K562 treated with DMSO at 1 percent for 24 hours (cell line): ENCODE data around the gene GNB3. TPM values are rescaled to one million over a fixed set of nuclear protein-coding genes. Genes with fewer than 3 reads are reported as not detected.

Experiments
- total RNA-seq: library from RNA; unstranded; fragments of 300-600 nt; gene quantifications from 2 replicates; pipeline ENCODE4 v1.2.3, GENCODE V29; 2022; ENCODE audit warnings: low read depth; ENCODE audit not compliant: insufficient read depth

Gene GNB3
- total RNA-seq = 1.3 and 1.7 TPM in 2 replicates

GRCh38 chr12:6840761-6841515, at the start of gene GNB3:
TSS of gene GNB3 (plus strand) at chr12:6840925. CDS start at chr12:6841288, 363 bp downstream.

DNA sequence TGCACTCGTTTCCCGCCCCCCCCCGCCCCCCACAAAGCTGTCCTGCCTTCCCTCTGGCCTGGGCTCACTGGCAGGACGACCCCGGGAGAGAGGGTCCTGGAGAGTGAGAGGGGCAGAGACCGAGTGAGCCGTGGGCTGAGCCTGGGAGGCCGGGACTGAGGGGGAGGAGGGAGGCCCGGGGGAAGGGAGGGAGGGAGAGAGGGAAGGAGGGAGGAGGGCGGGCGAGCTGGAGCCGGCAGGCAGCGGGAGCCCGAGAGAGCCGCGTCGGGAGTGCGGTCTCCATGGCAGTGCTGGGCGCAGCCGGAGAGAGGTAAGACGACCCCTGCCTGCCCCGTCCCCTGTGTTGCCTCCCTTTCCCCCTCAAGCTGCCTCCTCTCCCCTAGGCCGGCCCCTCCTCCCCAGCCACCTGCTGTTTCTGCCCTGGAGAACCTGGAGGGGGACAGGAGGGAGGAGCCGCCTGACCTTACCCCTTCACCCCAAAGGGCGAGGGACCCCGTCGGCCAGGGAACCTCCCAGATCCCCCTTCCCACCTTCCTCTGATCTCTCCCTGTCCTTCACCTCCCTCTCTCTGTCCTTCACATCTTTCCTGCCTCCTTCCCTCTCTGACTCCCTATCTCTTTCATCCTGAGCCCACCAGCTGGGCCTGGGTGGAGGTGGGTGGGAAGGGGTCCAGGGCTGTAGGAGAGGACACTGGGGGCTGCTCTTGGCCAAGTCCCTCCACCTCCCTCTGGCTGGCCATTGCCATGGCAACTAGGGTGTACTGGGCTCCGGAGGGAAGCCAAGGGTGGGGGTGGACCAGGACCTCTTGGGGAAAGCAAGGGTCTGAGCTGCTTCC, 18.9 kb upstream of the GNB3 start, which contains the start of gene GPR162:
TSS of gene GPR162 (plus strand) at position 231 of the 835 bp plus-strand sequence. CDS start 2,078 bp downstream, outside the sequence.

GRCh38 chr12:6827982-6828780, 12.5 kb upstream of the GNB3 start, which contains the start of gene P3H3:
TSS of gene P3H3 (plus strand) at chr12:6828407. CDS start at chr12:6828441, 34 bp downstream.

GRCh38 chr12:6851153-6851920, 10.6 kb downstream of the GNB3 start, which contains the start of gene CDCA3:
TSS of gene CDCA3 (minus strand) at chr12:6851286. CDS start at chr12:6850952, 334 bp downstream.

GRCh38 chr12:6851921-6852650, 11.4 kb downstream of the GNB3 start, which contains the start of gene USP5:
TSS of gene USP5 (plus strand) at chr12:6852150. CDS start at chr12:6852180, 30 bp downstream.

DNA sequence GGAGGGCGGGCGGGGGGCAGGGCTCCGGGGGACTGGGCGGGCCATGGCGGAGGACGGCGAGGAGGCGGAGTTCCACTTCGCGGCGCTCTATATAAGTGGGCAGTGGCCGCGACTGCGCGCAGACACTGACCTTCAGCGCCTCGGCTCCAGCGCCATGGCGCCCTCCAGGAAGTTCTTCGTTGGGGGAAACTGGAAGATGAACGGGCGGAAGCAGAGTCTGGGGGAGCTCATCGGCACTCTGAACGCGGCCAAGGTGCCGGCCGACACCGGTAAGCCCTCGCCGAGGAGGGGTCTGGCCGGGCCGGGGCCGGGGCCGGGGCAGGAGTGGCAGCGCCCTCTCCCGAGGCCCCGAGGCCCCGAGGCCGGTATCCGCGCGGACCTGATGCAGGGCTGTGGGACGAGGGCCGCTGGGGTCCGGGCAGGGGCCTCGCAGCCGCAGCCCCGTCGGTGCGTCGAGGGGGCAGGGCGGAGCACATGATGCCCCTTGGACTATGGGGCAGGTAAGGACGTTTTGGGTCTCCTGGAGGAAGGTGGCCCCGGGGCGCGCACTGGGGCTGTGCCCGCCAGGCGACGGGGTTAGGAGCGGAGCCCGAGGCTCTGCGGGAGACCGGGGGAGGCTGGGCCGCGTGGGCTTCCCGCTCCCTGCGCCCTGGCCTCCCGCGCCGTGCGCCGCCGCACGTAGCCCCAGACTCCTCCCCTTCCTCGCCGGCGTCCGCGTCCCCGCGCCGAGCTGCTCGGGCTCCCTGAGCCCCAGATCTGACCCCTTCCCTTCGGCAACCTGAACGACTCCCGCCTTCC, 26.9 kb downstream of the GNB3 start, which contains the start of gene TPI1:
TSS of gene TPI1 (plus strand) at position 119 of the 798 bp plus-strand sequence. CDS start at position 155, 36 bp downstream.

GRCh38 chr12:6873094-6874014, 32.6 kb downstream of the GNB3 start, which contains the start of gene SPSB2:
TSS of gene SPSB2 (minus strand) at chr12:6873303. CDS start at chr12:6872901, 402 bp downstream.

Other genes with a start within 250 kb of the GNB3 start
- gene CHD4, start 233.5 kb upstream of the GNB3 start, total RNA-seq = 272 and 284 TPM in 2 replicates
- 10.7 and 10.8 TPM in 2 replicates for gene LPAR5, start 205.0 kb upstream of the GNB3 start, total RNA-seq
- gene ACRBP, start 193.5 kb upstream of the GNB3 start, total RNA-seq = 0.88 and 4.2 TPM in 2 replicates
- gene ING4, start 177.8 kb upstream of the GNB3 start, total RNA-seq = 29.9 and 30.0 TPM in 2 replicates
- gene ZNF384, start 151.6 kb upstream of the GNB3 start, total RNA-seq = 31.4 and 35.4 TPM in 2 replicates
- gene PIANP, start 140.1 kb upstream of the GNB3 start, total RNA-seq = 0.10 TPM in 1 of 2 replicates, not detected in the other
- gene COPS7A, start 116.9 kb upstream of the GNB3 start, total RNA-seq = 35.9 and 39.5 TPM in 2 replicates
- 177 and 185 TPM in 2 replicates for gene MLF2, start 87.8 kb upstream of the GNB3 start, total RNA-seq
- gene PTMS, start 74.6 kb upstream of the GNB3 start, total RNA-seq = 448 and 520 TPM in 2 replicates
- gene LAG3, start 68.4 kb upstream of the GNB3 start, total RNA-seq = 0.81 and 1.1 TPM in 2 replicates
- 0.10 TPM in 1 of 2 replicates, not detected in the other for gene CD4, start 51.4 kb upstream of the GNB3 start, total RNA-seq
- 3.4 and 5.0 TPM in 2 replicates for gene GPR162, start 19.1 kb upstream of the GNB3 start, total RNA-seq
- 16.1 and 17.8 TPM in 2 replicates for gene P3H3, start 12.5 kb upstream of the GNB3 start, total RNA-seq
- 26.4 and 26.9 TPM in 2 replicates for gene CDCA3, start 10.4 kb downstream of the GNB3 start, total RNA-seq
- gene USP5, start 11.2 kb downstream of the GNB3 start, total RNA-seq = 73.2 and 74.7 TPM in 2 replicates
- gene TPI1, start 26.6 kb downstream of the GNB3 start, total RNA-seq = 522 and 527 TPM in 2 replicates
- gene SPSB2, start 32.4 kb downstream of the GNB3 start, total RNA-seq = 8.9 and 12.1 TPM in 2 replicates
- gene LRRC23, start 63.9 kb downstream of the GNB3 start, total RNA-seq = 7.1 and 9.8 TPM in 2 replicates
- gene ENO2, start 73.7 kb downstream of the GNB3 start, total RNA-seq = 36.4 and 37.6 TPM in 2 replicates
- gene ATN1, start 87.0 kb downstream of the GNB3 start, total RNA-seq = 46.0 and 52.1 TPM in 2 replicates
- not detected in 2 replicates for gene RNU7-1, start 102.9 kb downstream of the GNB3 start, total RNA-seq
- 433 and 493 TPM in 2 replicates for gene C12orf57, start 103.1 kb downstream of the GNB3 start, total RNA-seq
- gene PTPN6, start 110.4 kb downstream of the GNB3 start, total RNA-seq = 14.6 and 18.9 TPM in 2 replicates
- 260 and 269 TPM in 2 replicates for gene PHB2, start 129.7 kb downstream of the GNB3 start, total RNA-seq
- gene EMG1, start 130.0 kb downstream of the GNB3 start, total RNA-seq = 17.6 and 18.3 TPM in 2 replicates
- 26.2 and 26.8 TPM in 2 replicates for gene LPCAT3, start 177.6 kb downstream of the GNB3 start, total RNA-seq
- gene C1S, start 219.8 kb downstream of the GNB3 start, total RNA-seq = 1.6 and 2.9 TPM in 2 replicates